Smooth muscle cell (in vitro differentiated cells): Measurements from ENCODE around the gene IRF8. TPM values are rescaled to one million over a fixed set of nuclear protein-coding genes. Genes with fewer than 3 reads are reported as not detected.

Experiments used
- DNase-seq: peaks from one replicate; lab custom pipeline; 2025; ENCODE audit not compliant: unreplicated experiment; lab: John Stamatoyannopoulos, UW
- H2AFZ ChIP-seq: fragments of 200-600 bp; sonication (generic); 2 replicates; pipeline ENCODE4 v1.6.0; 2016; ENCODE audit warnings: antibody characterized with exemption, low read depth, mild to moderate bottlenecking
- H3F3A ChIP-seq: fragments of 200-600 bp; sonication (generic); 2 replicates; pipeline ENCODE4 v1.6.0; 2017; ENCODE audit warnings: antibody characterized with exemption, low read depth
- H3K27ac ChIP-seq: fragments of 200-600 bp; sonication (generic); 2 replicates; pipeline ENCODE4 v1.5.1; 2016; ENCODE audit warnings: low read depth, mild to moderate bottlenecking
- H3K27me3 ChIP-seq: fragments of 200-600 bp; sonication (generic); 2 replicates; pipeline ENCODE4 v1.6.1; 2016; ENCODE audit warnings: low read depth, mild to moderate bottlenecking
- H3K36me3 ChIP-seq: fragments of 200-600 bp; sonication (generic); 2 replicates; pipeline ENCODE4 v1.5.1; 2016; ENCODE audit warnings: low read depth
- H3K4me1 ChIP-seq: fragments of 200-600 bp; sonication (generic); 2 replicates; pipeline ENCODE4 v1.5.1; 2016; ENCODE audit warnings: low read depth
- H3K4me2 ChIP-seq: fragments of 200-600 bp; sonication (generic); 2 replicates; pipeline ENCODE4 v1.6.0; 2016; ENCODE audit warnings: mild to moderate bottlenecking
- H3K4me3 ChIP-seq: fragments of 200-600 bp; sonication (generic); 2 replicates; pipeline ENCODE4 v1.5.1; 2016; ENCODE audit warnings: mild to moderate bottlenecking
- H3K79me2 ChIP-seq: fragments of 200-600 bp; sonication (generic); 2 replicates; pipeline ENCODE4 v1.6.0; 2016; ENCODE audit warnings: low read depth, mild to moderate bottlenecking
- H3K9ac ChIP-seq: fragments of 200-600 bp; sonication (generic); 2 replicates; pipeline ENCODE4 v1.6.0; 2016; ENCODE audit warnings: low read depth
- H3K9me3 ChIP-seq: fragments of 200-600 bp; sonication (generic); replicated peaks from 2 replicates; pipeline ENCODE4 v1.5.1; 2016; ENCODE audit warnings: low read depth
- H4K20me1 ChIP-seq: fragments of 200-600 bp; sonication (generic); 2 replicates; pipeline ENCODE4 v1.6.0; 2016; ENCODE audit warnings: low read depth
- WGBS: methylation state at CpG from one replicate; pipeline ENCODE4 v1.1.7; 2016; ENCODE audit warnings: low lambda C conversion rate; 5-methylcytosine and 5-hydroxymethylcytosine counted together
- polyA plus RNA-seq: library from polyadenylated mRNA; unstranded; fragments of >200 nt; fragmentation: Nextera tagmentation; extraction: Ambion mirVana; gene quantifications from 2 replicates; pipeline ENCODE4 v1.2.1, GENCODE V29; 2016
- total RNA-seq: library from RNA; depleted of rRNA; stranded (reverse); fragments of >200 nt; gene quantifications from 2 replicates; pipeline ENCODE4 v1.2.3, GENCODE V29; 2014
- TF ChIP-seq, protein P1 (sequence below): fragments of 200-600 bp; sonication (generic); IDR thresholded peaks from 2 replicates; pipeline ENCODE4 v1.5.1; 2017; ENCODE audit warnings: borderline replicate concordance, mild to moderate bottlenecking, antibody characterized with exemption; ENCODE audit not compliant: insufficient read depth, poor library complexity, severe bottlenecking

Gene IRF8
- total and polyA plus RNA-seq, 2 experiments from 2014 or later, result 0.88 to 3.4 TPM

DNA sequence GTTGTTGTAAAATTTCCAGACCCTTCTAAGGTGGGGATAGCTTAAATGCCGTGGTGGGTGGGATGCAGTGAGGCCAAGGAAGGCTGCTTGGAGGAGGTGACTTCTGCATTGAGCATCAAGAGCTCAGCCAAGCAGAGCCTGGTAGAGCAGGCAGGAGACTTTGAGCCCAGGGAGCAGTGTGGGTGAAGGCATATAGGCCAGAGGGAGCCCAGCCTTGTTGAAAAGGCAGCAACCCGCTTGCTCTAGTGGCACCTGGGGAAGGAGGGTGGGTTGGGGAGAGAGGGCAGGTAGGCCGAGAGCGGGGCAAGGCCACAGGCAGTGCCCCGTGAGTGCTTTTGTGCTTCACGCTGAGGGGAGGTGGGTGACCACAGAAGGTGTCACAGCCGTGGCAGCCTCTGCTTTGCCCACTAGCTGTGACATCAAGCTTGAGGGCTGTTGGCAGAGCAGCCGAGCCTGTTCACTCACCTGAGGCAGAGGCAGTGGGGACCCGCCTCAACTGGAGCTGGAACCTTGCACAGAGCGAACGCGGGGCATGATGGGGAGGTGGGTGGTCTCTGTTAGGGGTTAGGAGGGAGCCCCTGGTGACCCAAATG, 56.1 kb downstream of the IRF8 start:
- Histone ChIP-seq H2AFZ (no peak overlapping the region), H3K4me2 (no peak overlapping the region), H3K27ac (no peak overlapping the region), H3K27me3 (no peaks in the 10 kb centered on the region), H3F3A (no peaks in the 10 kb centered on the region), H3K36me3 (no peaks in the 10 kb centered on the region), H3K9ac (no peak overlapping the region), H4K20me1 (no peaks in the 10 kb centered on the region), H3K9me3 (no peaks in the 10 kb centered on the region), H3K4me3 (no peak overlapping the region), H3K79me2 (no peaks in the 10 kb centered on the region), H3K4me1 (no peaks in the 10 kb centered on the region)
- TF ChIP-seq, protein P1, sequence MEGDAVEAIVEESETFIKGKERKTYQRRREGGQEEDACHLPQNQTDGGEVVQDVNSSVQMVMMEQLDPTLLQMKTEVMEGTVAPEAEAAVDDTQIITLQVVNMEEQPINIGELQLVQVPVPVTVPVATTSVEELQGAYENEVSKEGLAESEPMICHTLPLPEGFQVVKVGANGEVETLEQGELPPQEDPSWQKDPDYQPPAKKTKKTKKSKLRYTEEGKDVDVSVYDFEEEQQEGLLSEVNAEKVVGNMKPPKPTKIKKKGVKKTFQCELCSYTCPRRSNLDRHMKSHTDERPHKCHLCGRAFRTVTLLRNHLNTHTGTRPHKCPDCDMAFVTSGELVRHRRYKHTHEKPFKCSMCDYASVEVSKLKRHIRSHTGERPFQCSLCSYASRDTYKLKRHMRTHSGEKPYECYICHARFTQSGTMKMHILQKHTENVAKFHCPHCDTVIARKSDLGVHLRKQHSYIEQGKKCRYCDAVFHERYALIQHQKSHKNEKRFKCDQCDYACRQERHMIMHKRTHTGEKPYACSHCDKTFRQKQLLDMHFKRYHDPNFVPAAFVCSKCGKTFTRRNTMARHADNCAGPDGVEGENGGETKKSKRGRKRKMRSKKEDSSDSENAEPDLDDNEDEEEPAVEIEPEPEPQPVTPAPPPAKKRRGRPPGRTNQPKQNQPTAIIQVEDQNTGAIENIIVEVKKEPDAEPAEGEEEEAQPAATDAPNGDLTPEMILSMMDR, result no peak
- DNase-seq, result no peak
- 86% methylated on average over 12 of the region's 12 CpGs for WGBS

DNA sequence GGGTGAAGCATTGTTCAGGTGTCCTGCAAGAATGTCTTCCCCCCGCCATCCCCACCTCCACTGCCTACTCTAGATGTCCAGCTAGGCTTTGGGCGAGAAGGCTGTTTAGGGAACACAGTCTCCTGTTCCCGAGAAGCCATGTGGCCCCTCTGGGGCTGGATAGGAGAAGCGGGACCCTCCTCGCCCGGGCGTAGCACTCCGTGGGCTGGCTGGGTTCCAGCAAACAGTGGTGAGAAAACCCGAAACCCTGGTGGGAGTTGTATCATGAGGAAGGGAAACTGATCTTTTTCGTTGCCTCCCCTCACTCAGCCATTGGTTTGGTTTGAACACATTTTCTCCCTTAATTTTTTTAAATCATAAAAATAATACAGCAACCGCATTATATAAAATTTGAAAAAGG, 56.6 kb downstream of the IRF8 start:
- H2AFZ ChIP-seq, result no peak overlapping the region
- H3K4me1 ChIP-seq, result no peaks in the 10 kb centered on the region
- no peaks in the 10 kb centered on the region for H4K20me1 ChIP-seq
- H3K36me3 ChIP-seq, result no peaks in the 10 kb centered on the region
- no peaks in the 10 kb centered on the region for H3F3A ChIP-seq
- H3K4me3 ChIP-seq, result no peak overlapping the region
- H3K4me2 ChIP-seq, result no peak overlapping the region
- no peak overlapping the region for H3K27ac ChIP-seq
- H3K9me3 ChIP-seq, result no peaks in the 10 kb centered on the region
- TF ChIP-seq, protein P1, result no peak
- H3K27me3 ChIP-seq, result no peaks in the 10 kb centered on the region
- no peak for DNase-seq
- 94% methylated on average over 11 of the region's 11 CpGs for WGBS
- no peak overlapping the region for H3K9ac ChIP-seq
- no peaks in the 10 kb centered on the region for H3K79me2 ChIP-seq

DNA sequence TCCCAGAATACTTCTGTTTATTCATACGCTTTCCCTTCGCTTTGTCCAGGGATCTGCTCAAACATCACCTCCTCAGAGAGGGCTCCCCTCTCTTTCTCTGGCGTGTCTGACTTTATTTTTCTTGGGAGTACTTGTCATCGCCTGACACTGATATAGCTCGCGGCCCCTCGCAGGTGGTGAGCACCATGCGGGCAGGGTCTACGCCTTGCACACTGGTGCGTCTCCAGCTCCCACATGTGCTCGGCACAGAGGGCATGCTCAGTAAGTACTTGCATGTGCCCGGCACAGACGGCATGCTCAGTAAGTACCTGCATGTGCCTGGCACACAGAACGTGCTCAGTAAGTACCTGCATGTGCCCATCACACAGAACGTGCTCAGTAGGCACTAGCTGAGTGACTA, 57.5 kb downstream of the IRF8 start:
- H3K9ac ChIP-seq, result no peak overlapping the region
- TF ChIP-seq, protein P1, result no peak
- H4K20me1 ChIP-seq, result no peaks in the 10 kb centered on the region
- H3K79me2 ChIP-seq, result no peaks in the 10 kb centered on the region
- no peak overlapping the region for H3K4me3 ChIP-seq
- DNase-seq, result no peak
- H3K27ac ChIP-seq, result no peak overlapping the region
- no peaks in the 10 kb centered on the region for H3F3A ChIP-seq
- no peak overlapping the region for H2AFZ ChIP-seq
- no peak overlapping the region for H3K4me2 ChIP-seq
- H3K9me3 ChIP-seq, result no peaks in the 10 kb centered on the region
- no peaks in the 10 kb centered on the region for H3K4me1 ChIP-seq
- no peaks in the 10 kb centered on the region for H3K36me3 ChIP-seq
- H3K27me3 ChIP-seq, result no peaks in the 10 kb centered on the region
- WGBS, result 95% methylated on average over 15 of the region's 15 CpGs

DNA sequence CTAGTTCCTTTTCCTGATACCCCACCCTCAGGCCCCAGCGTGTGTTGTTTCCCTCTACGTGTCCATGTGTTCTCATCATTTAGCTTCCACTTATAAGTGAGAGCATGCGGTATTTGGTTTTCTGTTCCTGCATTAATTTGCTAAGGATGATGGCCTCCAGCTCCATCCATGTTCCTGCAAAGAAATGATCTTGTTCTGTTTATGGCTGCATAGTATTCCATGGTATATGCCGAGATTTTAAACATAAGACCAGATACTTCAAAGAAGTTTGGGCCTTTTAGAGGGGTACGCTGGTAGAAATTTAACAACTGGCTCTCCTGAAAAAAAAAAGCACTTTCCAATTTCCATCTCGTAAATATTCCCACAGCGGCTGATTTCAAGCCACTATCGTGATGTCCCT, 59.8 kb downstream of the IRF8 start:
- no peak overlapping the region for H3K9ac ChIP-seq
- H3K27me3 ChIP-seq, result no peaks in the 10 kb centered on the region
- no peaks in the 10 kb centered on the region for H3K9me3 ChIP-seq
- no peaks in the 10 kb centered on the region for H3K4me1 ChIP-seq
- H3K79me2 ChIP-seq, result no peaks in the 10 kb centered on the region
- TF ChIP-seq, protein P1, result no peak
- no peak overlapping the region for H3K4me2 ChIP-seq
- 97% methylated on average over 8 of the region's 8 CpGs for WGBS
- no peak for DNase-seq
- no peaks in the 10 kb centered on the region for H4K20me1 ChIP-seq
- no peak overlapping the region for H2AFZ ChIP-seq
- no peaks in the 10 kb centered on the region for H3K36me3 ChIP-seq
- H3K27ac ChIP-seq, result no peak overlapping the region
- H3K4me3 ChIP-seq, result no peak overlapping the region
- no peaks in the 10 kb centered on the region for H3F3A ChIP-seq
